Measurements from ENCODE around the gene ANO9. TPM values are rescaled to one million over a fixed set of nuclear protein-coding genes. Genes with fewer than 3 reads are reported as not detected.
"Not testable (repeated sequence)": the region's sequence is repeated elsewhere in the genome, so short reads cannot be mapped to it uniquely, and the experiment has no call there.

The ANO9 gene
- total RNA-seq, 8 experiments from 2014 or later = 0.11 to 4.3 (median 0.60) TPM; not detected in 1

DNA sequence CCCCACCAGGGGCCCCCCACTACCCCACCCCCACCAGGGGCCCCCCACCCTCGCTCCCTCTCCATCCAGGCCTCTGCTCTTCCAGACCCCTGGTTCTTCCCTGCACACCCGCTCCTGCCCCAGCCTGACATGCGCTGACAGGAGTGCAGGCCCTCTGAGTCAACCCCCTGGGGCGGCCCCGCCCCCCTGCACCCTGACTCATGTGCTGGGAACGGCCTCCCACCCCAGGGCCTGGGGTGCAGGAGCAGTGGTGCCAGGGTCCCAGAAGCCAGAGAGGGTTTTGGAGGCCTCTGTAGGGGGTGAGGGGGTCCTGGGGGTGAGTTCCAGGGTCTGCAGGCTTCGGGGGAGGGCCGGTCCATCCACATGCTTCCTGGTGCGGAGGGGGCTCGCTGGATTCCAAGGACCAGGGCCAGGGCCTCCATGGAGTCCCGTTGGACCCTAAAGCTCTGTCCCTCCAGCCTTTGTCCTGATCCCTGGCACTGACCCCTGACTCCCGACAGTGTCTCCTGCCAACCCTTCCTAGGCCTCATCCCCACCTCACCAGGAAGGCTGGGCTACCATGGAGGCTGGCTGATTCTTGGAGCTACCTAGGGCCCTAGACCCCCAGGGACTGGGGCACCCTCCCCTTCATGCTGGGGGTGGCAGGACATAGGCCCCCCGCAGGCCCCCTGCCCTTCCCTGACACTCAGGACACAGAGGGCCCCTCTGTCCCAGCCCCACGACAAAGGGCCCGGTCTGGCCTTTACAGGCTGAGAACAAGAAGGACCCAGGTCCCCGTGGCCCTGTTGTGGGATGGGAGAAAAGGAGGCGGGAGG, 48.4 kb downstream of the ANO9 start:
- H3K4me1 ChIP-seq (replicated peaks in 1 of 2) = peaks cover 7 to 17% of the 10 kb centered on the region in 2 donors
- no CpG with 5 or more reads among the region's 17 CpGs for WGBS, 10 experiments
- no peak overlapping the region for H3K4me3 ChIP-seq
- in situ Hi-C loops (cut with MboI; ENCODE audit: low pct_unique_long_range_greater_than_20kb in 2 of 9, low sequenced_read_pairs in 9 of 9, unreplicated experiment in 9 of 9) = no loop called here
- peak in 7 of 8 experiments; percentile 11 to 81 (median 56) for ATAC-seq (replicated peaks in 6 of 8)
- H3K27ac ChIP-seq = no peak overlapping the region

DNA sequence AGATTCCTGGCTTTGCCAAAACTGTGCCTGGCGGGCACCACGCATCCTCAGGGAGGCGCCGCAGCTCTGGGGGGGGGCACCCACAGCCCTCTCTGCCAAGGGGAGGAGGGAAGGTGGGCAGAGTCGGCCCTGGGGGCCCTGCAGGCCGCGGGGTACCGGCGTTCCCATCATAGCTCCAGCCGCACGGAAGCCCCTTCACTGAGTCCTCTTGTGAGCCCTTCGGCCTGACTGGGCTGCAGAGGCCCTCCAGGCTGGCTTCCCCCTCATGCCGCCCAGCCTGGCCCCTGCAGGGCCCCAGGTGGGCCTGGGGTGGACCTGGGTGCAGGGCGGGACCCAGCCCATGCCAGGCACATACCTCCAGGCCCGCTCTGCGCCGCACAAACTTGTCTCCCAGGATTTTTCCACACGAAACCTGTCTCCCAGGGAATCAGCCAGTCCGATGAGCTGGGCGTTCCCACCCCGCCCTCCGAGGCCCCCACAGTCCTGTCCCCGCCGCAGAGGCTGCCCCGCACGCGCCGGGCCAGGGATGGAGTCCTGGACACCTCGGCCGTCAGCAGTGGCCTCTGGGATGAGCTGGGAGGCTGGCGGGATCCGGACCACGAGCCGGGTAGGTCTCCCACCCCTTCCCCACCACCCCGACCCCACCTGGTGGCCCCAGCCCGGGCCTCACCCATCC, 49.6 kb downstream of the ANO9 start:
- Histone ChIP-seq H3K27ac (no peak overlapping the region), H3K4me3 (no peak overlapping the region), H3K4me1 (replicated peaks in 1 of 2) (peaks cover 7 to 13% of the 10 kb centered on the region in 2 donors)
- ATAC-seq (replicated peaks in 6 of 8) = no peak
- no CpG with 5 or more reads among the region's 36 CpGs for WGBS, 10 experiments
- in situ Hi-C loops (cut with MboI; ENCODE audit: low pct_unique_long_range_greater_than_20kb in 2 of 9, low sequenced_read_pairs in 9 of 9, unreplicated experiment in 9 of 9) = no loop called here

DNA sequence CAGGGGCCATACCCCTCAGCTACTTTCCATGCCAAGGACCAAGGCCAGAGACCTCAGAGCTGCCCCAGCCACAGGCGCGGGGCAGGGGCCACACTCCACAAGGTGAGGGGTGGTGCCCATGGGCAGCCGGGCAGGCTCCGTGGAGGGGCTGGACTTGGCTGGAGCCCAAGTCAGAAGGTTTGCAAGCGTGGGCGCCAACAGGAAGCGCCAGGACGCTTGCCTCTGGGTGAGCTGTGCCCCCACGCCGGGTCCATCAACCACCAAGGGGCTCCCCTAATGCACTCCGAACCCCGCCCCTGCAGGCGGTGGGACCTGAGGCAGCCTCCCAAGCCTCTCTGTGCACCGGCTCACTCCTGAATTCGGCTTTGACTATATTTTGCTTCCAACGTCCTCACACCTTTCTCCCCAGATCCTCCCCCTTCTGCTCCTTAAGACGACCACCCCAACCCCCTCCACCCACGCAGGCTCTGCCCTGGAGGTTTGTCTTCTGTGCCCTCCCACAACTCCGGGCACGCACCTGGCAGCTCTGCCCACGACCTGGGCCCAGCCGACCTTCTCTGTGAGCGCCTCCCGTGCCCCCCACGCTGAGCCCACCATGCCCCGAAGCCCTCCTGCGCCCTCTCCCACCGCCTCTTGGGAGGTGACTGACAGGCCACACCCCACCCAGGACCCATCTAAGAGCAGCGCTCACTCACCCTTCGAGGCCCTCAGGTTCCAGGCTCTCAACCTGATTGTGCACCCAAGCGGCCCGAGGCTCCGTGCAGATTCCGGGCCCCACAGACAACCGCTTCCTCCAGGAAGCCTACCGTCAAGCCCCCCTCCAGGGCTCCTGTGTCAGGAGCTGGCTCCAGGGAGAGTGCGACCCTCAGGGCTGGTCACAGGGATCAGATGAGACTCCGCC, 50.4 kb downstream of the ANO9 start:
- WGBS, 10 experiments = 80 to 100% methylated on average over 2 to 5 of the region's 38 CpGs; no CpG with 5 or more reads in 8 of the 10 experiments
- Histone ChIP-seq H3K4me1 (replicated peaks in 1 of 2) (peaks cover 7 to 13% of the 10 kb centered on the region in 2 donors), H3K4me3 (no peak overlapping the region), H3K27ac (no peak overlapping the region)
- in situ Hi-C loops (cut with MboI; ENCODE audit: low pct_unique_long_range_greater_than_20kb in 2 of 9, low sequenced_read_pairs in 9 of 9, unreplicated experiment in 9 of 9) = no loop called here
- ATAC-seq (replicated peaks in 6 of 8) = no peak

DNA sequence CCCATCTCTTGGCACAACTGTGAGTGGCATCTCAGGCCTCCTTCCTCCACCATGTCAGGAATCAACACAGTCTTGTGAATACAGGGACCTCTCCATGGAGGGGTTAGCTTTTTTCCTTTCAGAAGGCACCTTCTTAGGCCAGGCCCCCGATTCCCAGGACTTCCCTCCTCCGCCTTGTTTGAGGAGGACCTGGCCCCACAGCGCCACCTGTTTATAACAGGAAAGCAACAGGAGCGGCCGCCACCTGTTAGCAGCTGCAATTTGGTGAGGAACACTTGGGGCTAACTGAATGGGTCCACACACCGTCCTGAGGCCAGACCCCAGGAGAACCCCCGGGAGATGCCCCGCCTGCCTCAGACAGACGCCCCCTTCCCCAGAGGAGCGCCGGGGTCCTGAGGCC, 51.6 kb downstream of the ANO9 start:
- H3K27ac ChIP-seq = no peak overlapping the region
- H3K4me3 ChIP-seq = no peak overlapping the region
- H3K4me1 ChIP-seq (replicated peaks in 1 of 2) = peaks cover 7 to 11% of the 10 kb centered on the region in 2 donors
- in situ Hi-C loops (cut with MboI; ENCODE audit: low pct_unique_long_range_greater_than_20kb in 2 of 9, low sequenced_read_pairs in 9 of 9, unreplicated experiment in 9 of 9) = no loop called here
- no peak for ATAC-seq (replicated peaks in 6 of 8)
- WGBS, 10 experiments = 73% methylated on average over 3 of the region's 11 CpGs; no CpG with 5 or more reads in 9 of the 10 experiments

DNA sequence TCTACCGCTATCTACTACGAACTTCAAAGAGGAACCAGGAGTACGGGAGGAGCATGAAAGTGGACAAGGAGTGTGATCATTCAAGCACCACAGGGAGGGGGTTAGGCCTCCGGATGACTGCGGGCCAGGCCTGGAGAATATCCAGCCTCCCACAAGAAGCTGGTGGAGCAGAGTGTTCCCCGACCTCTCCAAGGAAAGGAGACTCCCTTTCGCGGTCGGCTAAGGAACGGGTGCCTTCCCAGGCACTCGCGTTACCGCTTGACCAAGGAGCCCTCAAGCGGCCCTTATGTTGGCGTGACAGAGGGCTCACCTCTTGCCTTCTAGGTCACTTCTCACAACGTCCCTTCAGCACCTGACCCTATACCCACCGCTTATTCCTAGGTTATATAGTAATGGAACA, 52.4 kb downstream of the ANO9 start:
- peaks cover 7 to 11% of the 10 kb centered on the region in 2 donors for H3K4me1 ChIP-seq (replicated peaks in 1 of 2)
- 50 to 65% methylated on average over 2 to 6 of the region's 17 CpGs; no CpG with 5 or more reads in 8 of the 10 experiments for WGBS, 10 experiments
- H3K27ac ChIP-seq; H3K4me3 ChIP-seq; ATAC-seq (replicated peaks in 6 of 8); in situ Hi-C loops (cut with MboI; ENCODE audit: low pct_unique_long_range_greater_than_20kb in 2 of 9, low sequenced_read_pairs in 9 of 9, unreplicated experiment in 9 of 9): not testable (repeated sequence)

DNA sequence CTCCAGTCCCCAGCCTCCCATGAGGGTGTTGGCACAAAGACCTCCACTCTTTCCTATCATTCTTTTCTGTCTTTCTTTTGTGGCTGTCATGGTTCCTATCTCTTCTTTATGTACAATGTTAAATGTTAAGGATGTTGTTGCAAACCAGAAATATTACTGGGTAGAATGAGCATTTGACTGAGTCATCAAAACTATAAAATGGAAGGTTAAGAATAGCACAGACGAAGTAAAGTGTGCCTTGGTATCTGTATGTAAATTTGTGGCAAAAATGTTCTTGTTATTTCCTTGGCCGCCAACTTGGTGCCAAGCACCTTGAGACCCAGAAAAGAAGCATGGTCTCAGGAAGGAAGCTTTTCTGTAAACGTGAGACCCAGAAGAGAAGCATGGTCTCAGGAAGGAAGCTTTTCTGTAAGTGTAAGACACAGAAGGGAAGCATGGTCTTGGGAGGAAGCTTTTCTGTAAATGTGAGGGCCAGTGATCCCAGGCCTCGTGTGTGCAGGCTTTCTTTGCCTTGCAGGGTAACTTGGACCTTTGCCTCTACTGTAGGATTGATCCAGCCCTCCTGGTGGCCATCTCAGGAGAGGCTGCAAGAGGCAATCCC, 54.5 kb downstream of the ANO9 start:
- ATAC-seq (replicated peaks in 6 of 8) = peak in 1 of 8 experiments; percentile 43
- H3K27ac ChIP-seq = no peak overlapping the region
- in situ Hi-C loops (cut with MboI; ENCODE audit: low pct_unique_long_range_greater_than_20kb in 2 of 9, low sequenced_read_pairs in 9 of 9, unreplicated experiment in 9 of 9) = no loop called here
- WGBS, 10 experiments = 28 to 65% (median 48%) methylated on average over 1 to 4 of the region's 4 CpGs; no CpG with 5 or more reads in 2 of the 10 experiments
- no peak overlapping the region for H3K4me3 ChIP-seq
- H3K4me1 ChIP-seq (replicated peaks in 1 of 2) = no peaks in the 10 kb centered on the region

DNA sequence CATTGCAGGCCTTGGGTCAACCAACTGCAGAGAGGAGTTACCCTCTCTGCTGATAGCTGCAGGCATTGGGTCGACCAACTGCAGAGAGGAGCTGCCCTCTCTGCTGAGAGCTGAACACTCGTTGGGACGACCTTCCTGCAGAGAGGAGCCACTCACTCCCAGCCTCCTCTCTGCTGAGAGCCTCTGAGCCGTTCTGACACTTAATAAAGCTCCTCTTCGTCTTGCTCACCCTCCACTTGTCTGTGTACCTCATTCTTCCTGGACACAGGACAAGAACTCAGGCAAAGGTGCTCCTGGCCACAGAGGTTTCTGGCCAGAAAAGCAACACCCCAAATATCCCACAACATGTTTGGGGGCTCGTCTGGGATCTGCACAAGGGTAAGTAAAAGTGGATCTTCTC, 55.3 kb downstream of the ANO9 start:
- H3K4me3 ChIP-seq = no peak overlapping the region
- 53 to 80% (median 70%) methylated on average over 1 to 4 of the region's 6 CpGs; no CpG with 5 or more reads in 5 of the 10 experiments for WGBS, 10 experiments
- no peaks in the 10 kb centered on the region for H3K4me1 ChIP-seq (replicated peaks in 1 of 2)
- in situ Hi-C loops (cut with MboI; ENCODE audit: low pct_unique_long_range_greater_than_20kb in 2 of 9, low sequenced_read_pairs in 9 of 9, unreplicated experiment in 9 of 9) = no loop called here
- ATAC-seq (replicated peaks in 6 of 8) = no peak
- H3K27ac ChIP-seq = no peak overlapping the region

DNA sequence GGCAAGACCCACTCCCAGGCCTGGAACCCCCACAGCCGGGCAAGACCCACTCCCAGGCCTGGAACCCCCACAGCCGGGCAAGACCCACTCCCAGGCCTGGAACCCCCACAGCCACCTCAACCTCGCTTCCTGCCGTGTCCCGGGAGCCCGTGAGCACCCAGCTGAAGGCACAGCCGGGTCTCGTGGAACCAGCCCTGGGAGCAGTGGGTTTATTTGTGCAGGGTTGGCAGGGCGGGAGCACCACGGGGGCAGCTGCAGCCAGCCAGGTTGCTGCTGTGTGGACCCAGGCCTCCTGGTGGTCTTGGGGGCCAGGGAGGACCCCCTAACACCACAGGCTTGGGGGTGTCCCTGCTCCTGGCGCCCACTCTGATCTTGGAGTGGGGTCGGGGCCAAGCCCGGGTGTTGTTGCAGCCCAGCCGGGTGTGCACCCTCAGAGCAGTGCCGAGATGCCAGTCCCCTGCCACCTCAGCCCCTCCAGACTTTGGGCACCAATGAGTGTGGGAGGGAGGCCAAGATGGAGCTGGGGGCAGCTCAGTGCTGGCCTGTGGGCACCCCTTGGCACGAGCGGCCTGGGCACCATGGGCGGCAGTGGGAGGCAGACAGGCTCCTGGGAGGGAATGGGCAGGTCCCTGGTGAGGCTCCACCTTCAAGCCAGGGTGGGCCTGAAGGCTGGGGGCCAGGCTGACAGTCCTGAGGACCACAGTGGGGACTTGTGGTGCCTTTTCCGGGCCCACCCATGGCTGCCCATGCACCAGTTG, 56.0 kb downstream of the ANO9 start:
- Histone ChIP-seq H3K4me1 (replicated peaks in 1 of 2) (no peaks in the 10 kb centered on the region), H3K27ac (no peak overlapping the region), H3K4me3 (no peak overlapping the region)
- in situ Hi-C loops (cut with MboI; ENCODE audit: low pct_unique_long_range_greater_than_20kb in 2 of 9, low sequenced_read_pairs in 9 of 9, unreplicated experiment in 9 of 9) = no loop called here
- 72 to 90% methylated on average over 4 to 6 of the region's 19 CpGs; no CpG with 5 or more reads in 8 of the 10 experiments for WGBS, 10 experiments
- ATAC-seq (replicated peaks in 6 of 8) = no peak

DNA sequence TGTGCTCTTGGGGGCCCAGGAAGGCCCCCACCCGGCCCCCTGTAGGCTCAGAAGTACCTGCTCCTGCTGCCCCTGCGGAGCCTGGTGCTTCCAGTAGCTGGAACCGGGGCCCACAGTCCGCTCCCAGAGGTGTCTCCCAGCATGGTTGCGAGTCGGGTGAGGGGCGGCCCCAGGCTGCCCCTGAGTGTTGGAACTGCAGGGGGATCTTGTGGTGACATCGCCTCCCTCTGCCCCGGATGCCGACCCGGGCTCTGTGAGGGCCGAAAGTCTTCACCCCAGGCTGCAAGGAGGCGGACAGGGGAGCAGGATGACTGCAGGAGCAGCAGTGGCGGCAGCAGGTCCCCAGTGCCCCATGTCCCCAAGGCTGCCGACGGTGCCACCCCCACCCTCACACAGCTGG, 57.3 kb downstream of the ANO9 start:
- ATAC-seq (replicated peaks in 6 of 8) = no peak
- 100% methylated on average over 5 of the region's 16 CpGs; no CpG with 5 or more reads in 9 of the 10 experiments for WGBS, 10 experiments
- in situ Hi-C loops (cut with MboI; ENCODE audit: low pct_unique_long_range_greater_than_20kb in 2 of 9, low sequenced_read_pairs in 9 of 9, unreplicated experiment in 9 of 9) = no loop called here

DNA sequence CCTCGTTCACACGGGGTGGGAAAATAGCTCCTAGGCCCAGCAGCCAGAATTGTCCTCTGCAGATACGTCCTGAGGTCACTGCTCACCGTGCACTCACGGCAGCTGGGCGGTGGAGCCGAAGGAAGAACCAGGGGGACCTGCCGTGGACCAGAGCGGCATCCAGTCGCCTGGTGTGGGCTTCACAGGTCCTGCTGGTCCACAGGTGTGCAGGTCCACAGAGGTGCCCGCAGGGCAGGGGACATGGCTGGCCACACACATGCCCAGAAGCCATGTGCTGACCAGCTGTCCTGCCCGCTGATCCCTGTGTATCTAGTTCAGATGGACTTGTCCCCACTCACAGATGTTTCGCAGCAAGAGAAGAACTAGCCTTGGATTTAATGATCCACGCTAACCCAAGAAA, 58.4 kb downstream of the ANO9 start:
- Histone ChIP-seq H3K27ac (no peak overlapping the region), H3K4me1 (replicated peaks in 1 of 2) (no peaks in the 10 kb centered on the region), H3K4me3 (no peak overlapping the region)
- in situ Hi-C loops (cut with MboI; ENCODE audit: low pct_unique_long_range_greater_than_20kb in 2 of 9, low sequenced_read_pairs in 9 of 9, unreplicated experiment in 9 of 9) = no loop called here
- ATAC-seq (replicated peaks in 6 of 8) = peak in 1 of 8 experiments; percentile 19
- whole genome bisulfite sequencing, 10 experiments = 0 to 100% (median 84%) methylated on average over 1 to 7 of the region's 14 CpGs; no CpG with 5 or more reads in 4 of the 10 experiments

More for the DNA sequence above, 57.3 kb downstream of the ANO9 start:
- H3K4me1 ChIP-seq (replicated peaks in 1 of 2) = no peaks in the 10 kb centered on the region
- H3K4me3 ChIP-seq = no peak overlapping the region
- H3K27ac ChIP-seq = no peak overlapping the region

DNA sequence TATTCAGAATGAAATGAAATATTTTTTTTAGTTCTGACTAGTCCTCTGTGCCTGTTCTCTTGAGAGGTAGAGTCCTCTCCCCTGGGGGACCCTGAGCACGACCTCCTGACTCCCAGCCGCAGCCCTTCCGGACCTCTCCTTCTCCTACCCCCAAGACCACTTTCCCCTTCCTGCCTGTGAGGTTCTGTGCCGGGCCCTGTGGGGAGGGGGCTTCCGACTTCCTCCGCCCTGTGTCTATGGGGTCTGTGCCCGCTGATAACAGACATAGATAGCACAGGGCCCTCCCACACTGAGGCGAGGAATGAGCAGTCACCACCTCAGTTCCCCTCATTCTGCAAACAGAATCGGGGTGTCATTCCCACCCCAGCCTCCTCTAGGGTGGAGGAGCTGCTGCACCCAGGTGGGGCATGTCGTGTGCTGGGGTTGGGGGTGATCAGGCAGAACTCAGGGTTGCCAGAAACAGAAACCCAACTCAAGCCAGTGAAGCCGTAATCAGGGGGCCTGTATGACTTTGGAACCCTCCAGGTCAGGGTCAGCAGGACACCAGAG, 59.7 kb downstream of the ANO9 start:
- WGBS, 10 experiments = 65 to 92% (median 88%) methylated on average over 2 to 7 of the region's 11 CpGs; no CpG with 5 or more reads in 5 of the 10 experiments
- in situ Hi-C loops (cut with MboI; ENCODE audit: low pct_unique_long_range_greater_than_20kb in 2 of 9, low sequenced_read_pairs in 9 of 9, unreplicated experiment in 9 of 9) = no loop called here
- Histone ChIP-seq H3K4me1 (replicated peaks in 1 of 2) (no peaks in the 10 kb centered on the region), H3K4me3 (no peak overlapping the region), H3K27ac (no peak overlapping the region)
- ATAC-seq (replicated peaks in 6 of 8) = no peak

Data from motor neuron (in vitro differentiated cells).